B cell (primary cell): ENCODE results near the gene SERHL2. TPM values are rescaled to one million over a fixed set of nuclear protein-coding genes. Genes with fewer than 3 reads are reported as not detected.
"Not testable (repeated sequence)": the region's sequence is repeated elsewhere in the genome, so short reads cannot be mapped to it uniquely, and the experiment has no call there.

Experiments used
- ATAC-seq: fragments of 200-7000 bp; cut with Tn5 transposase; one replicate; pipeline ENCODE4 v1.10.0; 2021; ENCODE audit warnings: low read depth, mild to moderate bottlenecking, moderate number of reproducible peaks, moderate library complexity
- CTCF ChIA-PET: fragments of 350-600 bp; sonication (Branson Sonifier 250); formaldehyde crosslinking; loops from one replicate; lab custom pipeline; 2021; ENCODE audit warnings: antibody characterized with exemption, inconsistent platforms; lab: Charles Lee
- POLR2A ChIA-PET: fragments of 350-600 bp; sonication (Branson Sonifier 250); formaldehyde crosslinking; loops from one replicate; lab custom pipeline; 2021; ENCODE audit warnings: antibody characterized with exemption; lab: Charles Lee
- DNase-seq: peaks from one replicate; pipeline ENCODE4 v3.0.0; 2013
- H2AFZ ChIP-seq: 2 replicates; pipeline ENCODE4 v1.6.1; 2012; ENCODE audit warnings: mild to moderate bottlenecking, low read depth, low read length; ENCODE audit not compliant: insufficient read depth, poor library complexity, severe bottlenecking
- H3K27ac ChIP-seq, 2 donors: 1 replicate in 1 of 2; 2 replicates in 1 of 2; pipeline ENCODE4 v1.5.1; 2012 to 2013; ENCODE audit warnings: low read length in 2 of 2, mild to moderate bottlenecking in 2 of 2, moderate library complexity in 1 of 2
- H3K27me3 ChIP-seq, 4 experiments: fragments of 200-600 bp in 1 of 4; sonication (generic) in 1 of 4; replicated peaks in 1 of 4; 1 replicate in 2 of 4; 2 replicates in 2 of 4; pipeline versions ENCODE4 v1.6.1 to v1.7.0; 2013 to 2016; ENCODE audit warnings: low read length in 3 of 4, mild to moderate bottlenecking in 2 of 4, mixed read lengths in 1 of 4, moderate library complexity in 1 of 4; ENCODE audit not compliant: insufficient read depth in 4 of 4, control insufficient read depth in 3 of 4; ENCODE audit errors: control extremely low read depth in 1 of 4
- H3K36me3 ChIP-seq, 2 experiments: replicated peaks in 1 of 2; 1 replicate in 1 of 2; 2 replicates in 1 of 2; pipeline versions ENCODE4 v1.6.1 to v1.7.1; 2013; ENCODE audit warnings: low read length in 1 of 2; ENCODE audit not compliant: insufficient read depth in 2 of 2, control insufficient read depth in 1 of 2; ENCODE audit errors: control extremely low read depth in 1 of 2, extremely low read depth in 1 of 2
- H3K4me1 ChIP-seq, 2 donors: fragments of 200-600 bp in 1 of 2; sonication (generic) in 1 of 2; 1 replicate in 1 of 2; 2 replicates in 1 of 2; pipeline versions ENCODE4 v1.5.1 to v1.6.1; 2013 to 2017; ENCODE audit warnings: low read length in 2 of 2; ENCODE audit not compliant: control insufficient read depth in 2 of 2, insufficient read depth in 2 of 2
- H3K4me2 ChIP-seq: replicated peaks from 2 replicates; pipeline ENCODE3; 2012; ENCODE audit warnings: mild to moderate bottlenecking, low read depth, low read length; ENCODE audit not compliant: poor library complexity, severe bottlenecking
- H3K4me3 ChIP-seq, 5 experiments: fragments of 200-600 bp in 1 of 5; sonication (generic) in 1 of 5; 1 replicate in 3 of 5; 2 replicates in 2 of 5; pipeline versions ENCODE4 v1.5.1 to v1.7.0; 2011 to 2016; ENCODE audit warnings: low read length in 4 of 5, mild to moderate bottlenecking in 4 of 5, low read depth in 2 of 5, control low read depth in 1 of 5, moderate library complexity in 1 of 5; ENCODE audit not compliant: insufficient read depth in 1 of 5; ENCODE audit errors: control extremely low read depth in 1 of 5, extremely low read depth in 1 of 5
- H3K79me2 ChIP-seq: fragments of 200-600 bp; sonication (generic); one replicate; pipeline ENCODE4 v1.6.0; 2016; ENCODE audit warnings: low read length; ENCODE audit not compliant: control insufficient read depth, insufficient read depth
- H3K9ac ChIP-seq: fragments of 200-600 bp; sonication (generic); 2 replicates; pipeline ENCODE4 v1.6.1; 2017; ENCODE audit warnings: mild to moderate bottlenecking, low read length, moderate library complexity
- H3K9me3 ChIP-seq, 3 donors: one replicate each; pipeline versions ENCODE4 v1.6.1 to v1.7.1; 2013; ENCODE audit warnings: low read length in 2 of 3; ENCODE audit not compliant: control insufficient read depth in 2 of 3, insufficient read depth in 1 of 3; ENCODE audit errors: control extremely low read depth in 1 of 3
- H4K20me1 ChIP-seq: 2 replicates; pipeline ENCODE4 v1.6.0; 2012; ENCODE audit warnings: mild to moderate bottlenecking, low read length; ENCODE audit not compliant: insufficient read depth, control insufficient read depth, poor library complexity, severe bottlenecking
- H3K27ac Mint-ChIP-seq: one replicate; pipeline ENCODE4 v1.8.0; 2021; ENCODE audit warnings: mixed read lengths
- H3K27me3 Mint-ChIP-seq: one replicate; pipeline ENCODE4 v1.8.0; 2021; ENCODE audit warnings: mixed read lengths
- H3K4me1 Mint-ChIP-seq: one replicate; pipeline ENCODE4 v1.8.0; 2021; ENCODE audit warnings: mixed read lengths
- H3K4me3 Mint-ChIP-seq: one replicate; pipeline ENCODE4 v1.8.0; 2021; ENCODE audit warnings: mixed read lengths
- H3K9me3 Mint-ChIP-seq: one replicate; pipeline ENCODE4 v1.8.0; 2022; ENCODE audit warnings: mixed read lengths; ENCODE audit not compliant: insufficient read depth
- EZH2 ChIP-seq: IDR thresholded peaks from 2 replicates; pipeline ENCODE4 v1.6.1; 2012; ENCODE audit warnings: borderline replicate concordance, low read depth, mild to moderate bottlenecking, moderate library complexity, low read length; ENCODE audit not compliant: insufficient read depth, poor library complexity, severe bottlenecking
- whole genome bisulfite sequencing: methylation state at CpG from one replicate; pipeline ENCODE4 v1.1.5; 2013; ENCODE audit warnings: missing lambda C conversion rate; ENCODE audit not compliant: insufficient coverage; 5-methylcytosine and 5-hydroxymethylcytosine counted together
- intact Hi-C: fragments of 100-400 bp; cut with micrococcal nuclease; formaldehyde crosslinking; loops from one replicate; pipeline ENCODE4 v1.10.0; 2022
- polyA minus RNA-seq: library from RNA; depleted of rRNA, polyadenylated mRNA; stranded (reverse); fragments of >200 nt; gene quantifications from 2 replicates; pipeline ENCODE4 v1.2.3, GENCODE V29; 2012
- polyA plus RNA-seq: library from polyadenylated mRNA; depleted of rRNA; stranded (reverse); fragments of >200 nt; gene quantifications from 2 replicates; pipeline ENCODE4 v1.2.3, GENCODE V29; 2012
- total RNA-seq, 2 donors: library from RNA; stranded (reverse); fragments of 120-200 nt in 1 of 2; gene quantifications; 1 replicate in 1 of 2; 2 replicates in 1 of 2; pipeline versions ENCODE4 v1.2.3 to v1.2.4, GENCODE V29; 2013 to 2022
- TF ChIP-seq, protein P1 (sequence below): fragments of 200-600 bp; IDR thresholded peaks from one replicate; pipeline ENCODE4 v1.8.0; 2022; ENCODE audit warnings: antibody characterized with exemption, mild to moderate bottlenecking

The SERHL2 gene, protein sequence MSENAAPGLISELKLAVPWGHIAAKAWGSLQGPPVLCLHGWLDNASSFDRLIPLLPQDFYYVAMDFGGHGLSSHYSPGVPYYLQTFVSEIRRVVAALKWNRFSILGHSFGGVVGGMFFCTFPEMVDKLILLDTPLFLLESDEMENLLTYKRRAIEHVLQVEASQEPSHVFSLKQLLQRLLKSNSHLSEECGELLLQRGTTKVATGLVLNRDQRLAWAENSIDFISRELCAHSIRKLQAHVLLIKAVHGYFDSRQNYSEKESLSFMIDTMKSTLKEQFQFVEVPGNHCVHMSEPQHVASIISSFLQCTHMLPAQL
- total RNA-seq: 5.0 and 5.5 TPM in 2 replicates
- total RNA-seq (2013): 4.6 TPM
- polyA plus RNA-seq: 3.9 and 7.3 TPM in 2 replicates
- 4.0 and 4.7 TPM in 2 replicates for polyA minus RNA-seq

DNA sequence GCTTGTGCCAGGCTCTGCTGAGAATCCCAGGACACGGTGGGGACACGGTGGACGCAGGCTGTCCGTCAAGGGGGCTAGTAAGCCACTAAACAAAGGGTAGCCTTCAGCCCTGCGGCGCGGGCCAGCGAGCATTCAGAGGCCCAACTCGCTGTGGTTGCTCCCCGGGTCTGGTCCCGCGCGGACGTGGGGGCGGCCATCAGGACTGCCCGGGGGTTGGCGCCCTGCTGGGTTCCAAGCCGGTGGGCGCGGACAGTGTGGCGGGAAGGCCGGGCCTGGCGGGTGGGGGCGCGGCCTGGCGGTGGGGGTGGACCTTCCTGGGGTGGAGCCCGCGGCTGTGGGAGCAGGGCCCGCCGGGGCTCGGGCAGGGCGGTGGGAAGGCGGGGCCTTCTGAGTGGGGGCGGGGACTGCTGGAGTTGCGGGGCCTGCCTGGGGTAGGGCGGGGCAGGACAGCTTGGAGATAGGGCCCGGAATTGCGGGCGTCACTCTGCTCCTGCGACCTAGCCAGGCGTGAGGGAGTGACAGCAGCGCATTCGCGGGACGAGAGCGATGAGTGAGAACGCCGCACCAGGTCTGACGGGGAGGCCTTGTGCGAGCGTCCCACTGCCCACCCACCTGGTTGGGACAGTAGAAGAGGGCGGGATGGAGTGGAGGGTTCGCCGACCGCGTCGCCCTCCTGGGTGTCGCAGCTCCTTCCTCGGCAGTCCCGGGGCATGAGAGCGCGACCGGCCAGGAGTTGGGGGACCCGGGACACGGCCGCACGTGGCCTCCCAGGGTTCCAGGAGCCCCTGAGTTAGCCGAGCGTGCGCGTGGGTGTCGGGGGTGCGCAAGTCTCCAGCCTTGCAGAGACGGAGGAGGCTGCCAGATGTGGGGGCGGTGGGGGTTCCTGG lies at the start of gene SERHL2:
SERHL2 (plus strand) TSS at position 482 of the 887 bp plus-strand sequence; CDS start at position 547, 65 bp downstream.
- Histone ChIP-seq H2AFZ (peak within 1 kb of the TSS; percentile 91), H3K9ac (peak within 1 kb of the TSS; percentile 75), H3K27ac (peak within 1 kb of the TSS; percentile 62 to 69)

DNA sequence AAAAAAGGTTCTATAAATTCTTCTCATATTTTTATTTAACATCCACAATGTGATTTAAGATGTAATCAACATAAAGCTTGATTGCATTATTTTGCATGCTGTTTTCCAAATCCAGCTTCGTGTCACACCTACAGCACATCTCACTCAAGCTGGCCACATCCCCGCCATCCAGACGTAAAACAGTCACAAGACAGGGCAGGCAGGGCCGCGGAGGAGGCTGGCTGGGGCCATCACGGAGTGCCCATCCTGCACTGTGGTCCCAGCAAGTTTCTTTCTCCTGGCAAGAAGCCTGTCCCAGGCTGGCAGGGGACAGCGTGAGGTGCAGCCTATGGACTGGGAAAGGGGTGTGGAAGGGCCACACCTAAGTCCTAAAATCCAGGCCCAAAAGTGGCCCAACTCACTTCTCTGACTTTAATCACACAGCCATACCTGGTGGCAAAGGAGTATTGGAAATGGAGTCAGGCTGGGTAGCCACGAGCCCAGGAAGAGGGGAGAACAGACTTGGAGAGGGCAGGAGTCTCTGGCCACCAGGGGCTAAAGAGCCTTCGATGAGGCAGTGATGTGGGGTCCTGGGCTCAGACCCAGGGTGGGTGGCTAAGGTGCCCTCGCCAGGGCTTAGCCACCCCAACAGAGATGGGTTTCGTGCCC lies 45.3 kb upstream of the SERHL2 start:
- H3K9ac ChIP-seq, H2AFZ ChIP-seq, H3K9me3 ChIP-seq, H4K20me1 ChIP-seq, H3K4me2 ChIP-seq, H3K27me3 ChIP-seq, H3K4me3 Mint-ChIP-seq, intact Hi-C loops, CTCF ChIA-PET, H3K27me3 Mint-ChIP-seq, H3K4me3 ChIP-seq, ATAC-seq, H3K4me1 Mint-ChIP-seq, H3K79me2 ChIP-seq, H3K27ac ChIP-seq, H3K9me3 Mint-ChIP-seq, H3K4me1 ChIP-seq: not testable (repeated sequence)
- peak overlapping the region; percentile 64 for H3K27ac Mint-ChIP-seq
- DNase-seq: peak; percentile 18
- 77% methylated on average over 9 of the region's 11 CpGs for WGBS
- peaks cover 1 to 14% of the 10 kb centered on the region in 2 experiments for H3K36me3 ChIP-seq
- POLR2A ChIA-PET: interaction anchor here (0.6 to 0.7 kb wide), 5 partner anchors 21 to 645 kb away, joined by 3 to 9 read pairs (median 6); no protein-coding TSS in a partner anchor

More for the DNA sequence above, at the start of gene SERHL2:
- H3K4me1 ChIP-seq: peaks cover 39 to 50% of the 10 kb centered on the region in 2 donors
- ChIA-PET POLR2A (interaction anchor here (0.6 to 1.7 kb wide), 5 partner anchors 9 to 309 kb away, joined by 3 to 8 read pairs (median 4); partner anchors contain the start of gene POLDIP3), CTCF (interaction anchor here (1.0 to 10.8 kb wide), 2 partner anchors 22 to 36 kb away, joined by 3 to 86 read pairs; no protein-coding TSS in a partner anchor)
- TF ChIP-seq, protein P1, sequence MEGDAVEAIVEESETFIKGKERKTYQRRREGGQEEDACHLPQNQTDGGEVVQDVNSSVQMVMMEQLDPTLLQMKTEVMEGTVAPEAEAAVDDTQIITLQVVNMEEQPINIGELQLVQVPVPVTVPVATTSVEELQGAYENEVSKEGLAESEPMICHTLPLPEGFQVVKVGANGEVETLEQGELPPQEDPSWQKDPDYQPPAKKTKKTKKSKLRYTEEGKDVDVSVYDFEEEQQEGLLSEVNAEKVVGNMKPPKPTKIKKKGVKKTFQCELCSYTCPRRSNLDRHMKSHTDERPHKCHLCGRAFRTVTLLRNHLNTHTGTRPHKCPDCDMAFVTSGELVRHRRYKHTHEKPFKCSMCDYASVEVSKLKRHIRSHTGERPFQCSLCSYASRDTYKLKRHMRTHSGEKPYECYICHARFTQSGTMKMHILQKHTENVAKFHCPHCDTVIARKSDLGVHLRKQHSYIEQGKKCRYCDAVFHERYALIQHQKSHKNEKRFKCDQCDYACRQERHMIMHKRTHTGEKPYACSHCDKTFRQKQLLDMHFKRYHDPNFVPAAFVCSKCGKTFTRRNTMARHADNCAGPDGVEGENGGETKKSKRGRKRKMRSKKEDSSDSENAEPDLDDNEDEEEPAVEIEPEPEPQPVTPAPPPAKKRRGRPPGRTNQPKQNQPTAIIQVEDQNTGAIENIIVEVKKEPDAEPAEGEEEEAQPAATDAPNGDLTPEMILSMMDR: no peak
- TF ChIP-seq EZH2: no peak
- 2% methylated on average over 73 of the region's 75 CpGs for WGBS
- DNase-seq (peak; percentile 92), ATAC-seq (peak; percentile 95)
- Mint-ChIP-seq H3K4me3 (peak within 1 kb of the TSS; percentile 93), H3K27ac (peak within 1 kb of the TSS; percentile 75), H3K4me1 (peaks cover 46% of the 10 kb centered on the region), H3K27me3 (no peaks in the 10 kb centered on the region), H3K9me3 (no peaks in the 10 kb centered on the region)
- no peaks in the 10 kb centered on the region for H4K20me1 ChIP-seq
- peak within 1 kb of the TSS in 4 of 5 experiments; percentile 65 to 73 (median 70) for H3K4me3 ChIP-seq
- intact Hi-C loops: loop anchor here (2.0 to 5.0 kb wide), 4 partner anchors 35 to 111 kb away; partner anchors contain the start of genes POLDIP3 and RRP7A
- no peaks in the 10 kb centered on the region for H3K27me3 ChIP-seq
- no peaks in the 10 kb centered on the region for H3K36me3 ChIP-seq
- peak within 1 kb of the TSS; percentile 98 for H3K4me2 ChIP-seq
- no peaks in the 10 kb centered on the region for H3K9me3 ChIP-seq
- H3K79me2 ChIP-seq: no peaks in the 10 kb centered on the region

DNA sequence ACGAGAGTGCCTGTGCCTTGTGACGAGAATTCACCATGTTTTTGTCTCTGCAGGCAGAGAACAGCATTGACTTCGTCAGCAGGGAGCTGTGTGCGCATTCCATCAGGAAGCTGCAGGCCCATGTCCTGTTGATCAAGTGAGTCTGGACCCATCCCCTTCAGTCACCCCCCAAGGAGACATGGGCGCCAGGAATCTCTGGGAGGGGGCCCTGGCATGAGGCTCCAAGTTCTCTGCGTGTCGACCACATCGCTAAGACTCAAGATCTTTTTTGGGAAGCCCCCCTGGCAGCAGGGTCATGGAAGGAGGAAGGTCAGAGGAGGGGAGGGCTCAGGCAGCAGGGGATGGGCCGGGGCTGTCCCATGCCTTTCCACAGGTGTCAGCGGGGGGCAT lies 44.8 kb upstream of the SERHL2 start:
- H2AFZ ChIP-seq, H3K4me2 ChIP-seq, H3K79me2 ChIP-seq, H3K4me3 Mint-ChIP-seq, H3K4me1 Mint-ChIP-seq, CTCF ChIA-PET, H4K20me1 ChIP-seq, H3K4me1 ChIP-seq, H3K9ac ChIP-seq, POLR2A ChIA-PET, H3K9me3 ChIP-seq, ATAC-seq, H3K9me3 Mint-ChIP-seq, H3K27ac ChIP-seq, H3K27me3 Mint-ChIP-seq, H3K27me3 ChIP-seq, intact Hi-C loops, H3K4me3 ChIP-seq: not testable (repeated sequence)
- H3K27ac Mint-ChIP-seq: peak overlapping the region; percentile 37
- H3K36me3 ChIP-seq: peaks cover 1 to 16% of the 10 kb centered on the region in 2 experiments
- peak; percentile 23 for DNase-seq
- WGBS: 58% methylated on average over 8 of the region's 10 CpGs
